ENCODE results near the gene MON1A. TPM values are rescaled to one million over a fixed set of nuclear protein-coding genes. Genes with fewer than 3 reads are reported as not detected.

MON1A gene
- total RNA-seq, 1 experiment from 2014 or later = 11.0 TPM

Other genes with a start within 250 kb of the MON1A start
- gene MST1, start 240.3 kb downstream of the MON1A start, total RNA-seq (2014; rRNA removed; shearing (Covaris generic)) = 0.72 and 2.0 TPM in 2 replicates
- 17.3 and 55.0 TPM in 2 replicates for gene RNF123, start 240.3 kb downstream of the MON1A start, total RNA-seq (2014; rRNA removed; shearing (Covaris generic))
- gene AMIGO3, start 210.1 kb downstream of the MON1A start, total RNA-seq (2014; rRNA removed; shearing (Covaris generic)) = 0.41 and 1.0 TPM in 2 replicates
- 25.6 and 27.3 TPM in 2 replicates for gene GMPPB, start 205.9 kb downstream of the MON1A start, total RNA-seq (2014; rRNA removed; shearing (Covaris generic))
- 26.6 and 31.0 TPM in 2 replicates for gene IP6K1, start 143.3 kb downstream of the MON1A start, total RNA-seq (2014; rRNA removed; shearing (Covaris generic))
- not detected in 2 replicates for gene CDHR4, start 129.9 kb downstream of the MON1A start, total RNA-seq (2014; rRNA removed; shearing (Covaris generic))
- 2.8 and 6.4 TPM in 2 replicates for gene INKA1, start 126.5 kb downstream of the MON1A start, total RNA-seq (2014; rRNA removed; shearing (Covaris generic))
- gene UBA7, start 115.9 kb downstream of the MON1A start, total RNA-seq (2014; rRNA removed; shearing (Covaris generic)) = 13.1 and 19.7 TPM in 2 replicates
- 12.8 and 16.1 TPM in 2 replicates for gene TRAIP, start 73.2 kb downstream of the MON1A start, total RNA-seq (2014; rRNA removed; shearing (Covaris generic))
- not detected in 2 replicates for gene CAMKV, start 59.9 kb downstream of the MON1A start, total RNA-seq (2014; rRNA removed; shearing (Covaris generic))
- 1.1 and 1.9 TPM in 2 replicates for gene MST1R, start 25.9 kb downstream of the MON1A start, total RNA-seq (2014; rRNA removed; shearing (Covaris generic))
- gene RBM6, start 10.3 kb upstream of the MON1A start, total RNA-seq (2014; rRNA removed; shearing (Covaris generic)) = 31.8 and 36.6 TPM in 2 replicates
- gene RBM5, start 159.1 kb upstream of the MON1A start, total RNA-seq (2014; rRNA removed; shearing (Covaris generic)) = 53.7 and 79.1 TPM in 2 replicates
- 3.5 and 11.1 TPM in 2 replicates for gene SEMA3F, start 225.5 kb upstream of the MON1A start, total RNA-seq (2014; rRNA removed; shearing (Covaris generic))

Data from A172 (cell line).